H9 (cell line): ENCODE results near the gene GYS1. TPM values are rescaled to one million over a fixed set of nuclear protein-coding genes. Genes with fewer than 3 reads are reported as not detected.

Experiments
- DNase-seq: peaks from one replicate; pipeline ENCODE4 v3.0.0-alpha.2; 2017
- H2AFZ ChIP-seq: one replicate; pipeline ENCODE4 v1.6.1; 2013; ENCODE audit warnings: mild to moderate bottlenecking, low read length, control low read depth, moderate library complexity
- H2AK5ac ChIP-seq: 2 replicates; pipeline ENCODE4 v1.6.1; 2013; ENCODE audit warnings: low read length, control low read depth, mixed read lengths; ENCODE audit not compliant: insufficient read length
- H2BK120ac ChIP-seq: one replicate; pipeline ENCODE4 v1.6.1; 2013; ENCODE audit warnings: low read depth, mild to moderate bottlenecking, low read length, control low read depth, inconsistent platforms; ENCODE audit not compliant: poor library complexity, severe bottlenecking
- H2BK12ac ChIP-seq: 2 replicates; pipeline ENCODE4 v1.6.1; 2013; ENCODE audit warnings: low read length, control low read depth, mixed read lengths, low read depth; ENCODE audit not compliant: insufficient read length
- H2BK15ac ChIP-seq: 2 replicates; pipeline ENCODE4 v1.6.1; 2013; ENCODE audit warnings: low read depth, low read length, control low read depth
- H2BK20ac ChIP-seq: one replicate; pipeline ENCODE4 v1.6.1; 2013; ENCODE audit warnings: low read depth, mild to moderate bottlenecking, low read length, control low read depth, inconsistent platforms; ENCODE audit not compliant: poor library complexity, severe bottlenecking
- H2BK5ac ChIP-seq: 2 replicates; pipeline ENCODE4 v1.6.1; 2013; ENCODE audit warnings: low read length, control low read depth, mixed read lengths; ENCODE audit not compliant: insufficient read length
- H3K14ac ChIP-seq: 2 replicates; pipeline ENCODE4 v1.6.1; 2013; ENCODE audit warnings: low read length, control low read depth; ENCODE audit not compliant: insufficient read depth
- H3K18ac ChIP-seq: 2 replicates; pipeline ENCODE4 v1.6.1; 2013; ENCODE audit warnings: low read depth, mild to moderate bottlenecking, mixed read lengths, low read length, control low read depth; ENCODE audit not compliant: insufficient read length
- H3K23ac ChIP-seq: 2 replicates; pipeline ENCODE4 v1.6.1; 2013; ENCODE audit warnings: low read length, control low read depth, mixed read lengths, low read depth; ENCODE audit not compliant: insufficient read length
- H3K23me2 ChIP-seq: 2 replicates; pipeline ENCODE4 v1.6.1; 2013; ENCODE audit warnings: low read depth, mild to moderate bottlenecking, mixed read lengths, low read length, control low read depth; ENCODE audit not compliant: insufficient read length, poor library complexity, severe bottlenecking
- H3K27ac ChIP-seq: 2 replicates; pipeline ENCODE4 v1.5.1; 2013; ENCODE audit warnings: low read length, control low read depth, mixed read lengths, low read depth; ENCODE audit not compliant: insufficient read length
- H3K27me3 ChIP-seq: 2 replicates; pipeline ENCODE4 v1.6.1; 2013; ENCODE audit warnings: low read length, control low read depth, inconsistent platforms; ENCODE audit not compliant: insufficient read depth
- H3K4ac ChIP-seq: 2 replicates; pipeline ENCODE4 v1.6.1; 2013; ENCODE audit warnings: low read depth, mild to moderate bottlenecking, control low read depth, inconsistent platforms, low read length, moderate library complexity
- H3K4me1 ChIP-seq: 2 replicates; pipeline ENCODE4 v1.6.1; 2013; ENCODE audit warnings: low read length, control low read depth, inconsistent platforms; ENCODE audit not compliant: insufficient read depth
- H3K4me2 ChIP-seq: 2 replicates; pipeline ENCODE4 v1.6.1; 2013; ENCODE audit warnings: low read length, control low read depth, mixed read lengths; ENCODE audit not compliant: insufficient read length, insufficient read depth
- H3K56ac ChIP-seq: 2 replicates; pipeline ENCODE4 v1.6.1; 2013; ENCODE audit warnings: low read depth, mild to moderate bottlenecking, mixed read lengths, low read length, control low read depth; ENCODE audit not compliant: insufficient read length
- H3K79me1 ChIP-seq: 2 replicates; pipeline ENCODE4 v1.6.1; 2013; ENCODE audit warnings: low read depth, mild to moderate bottlenecking, moderate library complexity, low read length, control low read depth, inconsistent platforms; ENCODE audit not compliant: insufficient read depth, poor library complexity, severe bottlenecking
- H3K79me2 ChIP-seq: 2 replicates; pipeline ENCODE4 v1.6.1; 2013; ENCODE audit warnings: low read length, control low read depth, inconsistent platforms; ENCODE audit not compliant: insufficient read depth
- H3K9ac ChIP-seq: 2 replicates; pipeline ENCODE4 v1.6.1; 2013; ENCODE audit warnings: low read length, control low read depth, mixed read lengths; ENCODE audit not compliant: insufficient read length; ENCODE audit errors: extremely low read depth
- H3K9me3 ChIP-seq: one replicate; pipeline ENCODE4 v1.6.1; 2013; ENCODE audit warnings: low read depth, low read length, inconsistent platforms; ENCODE audit not compliant: control insufficient read depth
- H3T11ph ChIP-seq: one replicate; pipeline ENCODE4 v1.6.1; 2013; ENCODE audit warnings: mild to moderate bottlenecking, low read length, control low read depth, inconsistent platforms
- H4K20me1 ChIP-seq: one replicate; pipeline ENCODE4 v1.6.1; 2013; ENCODE audit not compliant: control insufficient read depth, insufficient read length, insufficient read depth
- H4K5ac ChIP-seq: 2 replicates; pipeline ENCODE4 v1.6.1; 2013; ENCODE audit warnings: low read depth, mild to moderate bottlenecking, mixed read lengths, low read length, control low read depth; ENCODE audit not compliant: insufficient read length
- H4K8ac ChIP-seq: replicated peaks from 2 replicates; pipeline ENCODE4 v1.6.1; 2013; ENCODE audit warnings: low read length, control low read depth, mixed read lengths, low read depth; ENCODE audit not compliant: insufficient read length
- H4K91ac ChIP-seq: 2 replicates; pipeline ENCODE4 v1.6.1; 2013; ENCODE audit warnings: low read depth, mild to moderate bottlenecking, moderate library complexity, mixed read lengths, low read length, control low read depth; ENCODE audit not compliant: insufficient read length
- H3K27ac Mint-ChIP-seq, 3 experiments: 2 replicates in 2 of 3; 3 replicates in 1 of 3; pipeline ENCODE4 v1.8.0; 2020 to 2021; ENCODE audit warnings: mixed read lengths in 3 of 3, mild to moderate bottlenecking in 1 of 3, moderate library complexity in 1 of 3
- H3K27me3 Mint-ChIP-seq: 2 replicates; pipeline ENCODE4 v1.8.0; 2021; ENCODE audit warnings: low read depth, mild to moderate bottlenecking, moderate library complexity, mixed read lengths
- H3K36me3 Mint-ChIP-seq, 3 experiments: 2 replicates in 2 of 3; 3 replicates in 1 of 3; pipeline ENCODE4 v1.8.0; 2020 to 2021; ENCODE audit warnings: low read depth in 3 of 3, mixed read lengths in 3 of 3; ENCODE audit not compliant: insufficient read depth in 1 of 3
- H3K4me1 Mint-ChIP-seq, 2 experiments: 2 replicates each; pipeline ENCODE4 v1.8.0; 2020; ENCODE audit warnings: mixed read lengths in 2 of 2
- H3K4me3 Mint-ChIP-seq, 2 experiments: 2 replicates in 1 of 2; 3 replicates in 1 of 2; pipeline ENCODE4 v1.8.0; 2020 to 2021; ENCODE audit warnings: mild to moderate bottlenecking in 2 of 2, mixed read lengths in 2 of 2, moderate library complexity in 1 of 2
- H3K9me3 Mint-ChIP-seq, 2 experiments: 2 replicates in 1 of 2; 3 replicates in 1 of 2; pipeline ENCODE4 v1.8.0; 2020; ENCODE audit warnings: mild to moderate bottlenecking in 2 of 2, mixed read lengths in 2 of 2, moderate library complexity in 1 of 2
- WGBS: extraction: QIAGEN DNeasy Blood & Tissue Kit; methylation state at CpG from one replicate; pipeline ENCODE4 v1.1.7; 2013; ENCODE audit warnings: missing lambda C conversion rate, low lambda C conversion rate, mixed read lengths; ENCODE audit not compliant: insufficient read length; ENCODE audit errors: extremely low coverage; 5-methylcytosine and 5-hydroxymethylcytosine counted together
- total RNA-seq: library from RNA; stranded (reverse); gene quantifications from 2 replicates; pipeline ENCODE4 v1.2.1, GENCODE V29; 2021
- TF ChIP-seq, protein P1 (sequence below): fragments of 200-600 bp; sonication (generic); conservative IDR thresholded peaks from 3 replicates; pipeline ENCODE4 v1.8.0; 2021; ENCODE audit warnings: antibody characterized with exemption, mild to moderate bottlenecking

The GYS1 gene
- total RNA-seq, 1 experiment from 2014 or later = 44.3 TPM

DNA sequence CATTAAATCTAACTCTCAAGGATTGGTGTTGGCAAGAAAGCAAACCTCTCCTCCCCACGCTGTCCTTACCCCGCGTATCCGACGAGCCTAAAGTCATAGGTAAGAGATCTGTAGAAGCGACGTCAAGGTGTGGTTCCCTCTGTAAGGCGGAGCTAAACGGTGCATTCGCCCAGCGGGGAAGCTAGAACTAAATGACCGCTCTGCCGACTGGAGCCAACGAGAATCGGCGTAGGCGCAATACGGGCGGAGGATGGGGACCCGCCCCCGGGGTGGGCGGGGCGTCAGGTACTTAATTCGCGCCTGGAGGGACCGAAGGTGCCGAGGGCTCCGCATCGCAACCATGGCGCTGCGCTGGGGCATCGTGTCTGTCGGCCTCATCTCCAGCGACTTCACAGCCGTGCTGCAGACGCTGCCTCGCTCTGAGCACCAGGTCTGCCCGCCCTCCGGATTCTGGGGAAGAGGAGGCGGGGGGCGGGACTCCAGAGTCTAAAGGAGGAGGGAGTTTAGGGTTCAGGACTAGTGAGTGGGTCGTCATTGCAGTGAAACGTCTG is 59.7 kb downstream of the GYS1 start, which contains the start of gene DHDH:
Gene DHDH, plus strand, starts transcription at position 318 of the 551 bp plus-strand sequence. Its CDS starts 23 bp downstream, at position 341.
- Histone ChIP-seq H2BK20ac (no peak within 1 kb of the TSS), H3K9ac (peak within 1 kb of the TSS; percentile 21), H3K23me2 (peaks cover 4% of the 10 kb centered on the region), H3K18ac (no peak within 1 kb of the TSS), H2BK5ac (no peak within 1 kb of the TSS), H3K9me3 (no peaks in the 10 kb centered on the region), H3K23ac (no peak within 1 kb of the TSS), H2BK12ac (no peak within 1 kb of the TSS), H4K20me1 (no peaks in the 10 kb centered on the region), H3K4ac (no peak within 1 kb of the TSS), H3K79me2 (no peaks in the 10 kb centered on the region), H3K27me3 (no peaks in the 10 kb centered on the region), H4K8ac (no peak within 1 kb of the TSS), H3K79me1 (no peaks in the 10 kb centered on the region), H3K4me1 (no peaks in the 10 kb centered on the region), H2AK5ac (no peak within 1 kb of the TSS), H3K14ac (no peak within 1 kb of the TSS), H3K4me2 (peak within 1 kb of the TSS; percentile 54), H3K56ac (no peak within 1 kb of the TSS), H3K27ac (no peak within 1 kb of the TSS), H4K5ac (no peak within 1 kb of the TSS), H2AFZ (no peak within 1 kb of the TSS), H2BK120ac (no peak within 1 kb of the TSS), H3T11ph (no peak within 1 kb of the TSS), H2BK15ac (no peak within 1 kb of the TSS), H4K91ac (no peak within 1 kb of the TSS)
- Mint-ChIP-seq H3K36me3 (peaks cover 0 to 4% (median 0%) of the 10 kb centered on the region in 3 experiments; a peak in 1 of 7 replicates), H3K27ac (peak within 1 kb of the TSS; percentile 70 to 94 (median 79); a peak in 4 of 7 replicates), H3K27me3 (peaks cover 41% of the 10 kb centered on the region), H3K9me3 (no peaks in the 10 kb centered on the region; a peak in 1 of 5 replicates), H3K4me1 (peaks cover 12 to 20% of the 10 kb centered on the region in 2 experiments), H3K4me3 (peak within 1 kb of the TSS; percentile 68 to 90)
- TF ChIP-seq, protein P1, sequence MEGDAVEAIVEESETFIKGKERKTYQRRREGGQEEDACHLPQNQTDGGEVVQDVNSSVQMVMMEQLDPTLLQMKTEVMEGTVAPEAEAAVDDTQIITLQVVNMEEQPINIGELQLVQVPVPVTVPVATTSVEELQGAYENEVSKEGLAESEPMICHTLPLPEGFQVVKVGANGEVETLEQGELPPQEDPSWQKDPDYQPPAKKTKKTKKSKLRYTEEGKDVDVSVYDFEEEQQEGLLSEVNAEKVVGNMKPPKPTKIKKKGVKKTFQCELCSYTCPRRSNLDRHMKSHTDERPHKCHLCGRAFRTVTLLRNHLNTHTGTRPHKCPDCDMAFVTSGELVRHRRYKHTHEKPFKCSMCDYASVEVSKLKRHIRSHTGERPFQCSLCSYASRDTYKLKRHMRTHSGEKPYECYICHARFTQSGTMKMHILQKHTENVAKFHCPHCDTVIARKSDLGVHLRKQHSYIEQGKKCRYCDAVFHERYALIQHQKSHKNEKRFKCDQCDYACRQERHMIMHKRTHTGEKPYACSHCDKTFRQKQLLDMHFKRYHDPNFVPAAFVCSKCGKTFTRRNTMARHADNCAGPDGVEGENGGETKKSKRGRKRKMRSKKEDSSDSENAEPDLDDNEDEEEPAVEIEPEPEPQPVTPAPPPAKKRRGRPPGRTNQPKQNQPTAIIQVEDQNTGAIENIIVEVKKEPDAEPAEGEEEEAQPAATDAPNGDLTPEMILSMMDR = no peak
- DNase-seq = peak; percentile 97
- no CpG with 5 or more reads among the region's 43 CpGs for WGBS
